Measurements from ENCODE around the gene DESI1. TPM values are rescaled to one million over a fixed set of nuclear protein-coding genes. Genes with fewer than 3 reads are reported as not detected.
"Not testable (repeated sequence)": the region's sequence is repeated elsewhere in the genome, so short reads cannot be mapped to it uniquely, and the experiment has no call there.

The DESI1 gene
- total RNA-seq, 1 experiment from 2014 or later = 30.2 TPM

DNA sequence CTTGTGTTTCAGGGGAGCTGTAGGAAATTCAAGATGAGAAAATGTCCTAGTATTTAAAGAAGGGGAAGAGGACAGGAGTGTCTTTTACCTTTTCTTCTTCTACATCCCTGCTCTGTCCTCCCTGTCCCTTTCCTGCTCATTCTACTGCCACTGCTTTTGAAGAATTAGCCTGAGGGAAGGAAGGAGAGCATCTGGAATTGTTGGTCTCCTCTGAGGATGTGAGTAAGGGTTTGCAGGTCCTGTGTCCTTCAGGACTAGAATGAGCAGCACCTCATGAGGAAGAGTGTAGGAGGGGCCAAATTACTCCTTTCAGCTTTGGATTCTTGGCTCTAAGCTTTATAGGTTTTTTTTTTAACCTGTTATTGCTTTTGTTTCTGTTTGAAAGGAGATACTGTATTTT lies 43.6 kb upstream of the DESI1 start:
- Histone ChIP-seq H4K8ac (replicated peaks; ENCODE audit: insufficient read length, low read depth, low read length) (no peak overlapping the region), H3K4ac (ENCODE audit: low read depth, low read length) (no peak overlapping the region), H3K18ac (ENCODE audit: insufficient read length, low read depth, low read length) (no peak overlapping the region), H2AFZ (ENCODE audit: low read length) (no peak overlapping the region), H3K9ac (ENCODE audit: extremely low read depth, insufficient read length, low read length) (no peak overlapping the region), H3T11ph (ENCODE audit: low read length) (no peak overlapping the region), H2BK5ac (ENCODE audit: insufficient read length, low read length) (no peak overlapping the region), H3K27ac (ENCODE audit: insufficient read length, low read depth, low read length) (no peak overlapping the region), H3K23me2 (ENCODE audit: insufficient read length, low read depth, low read length, poor library complexity, severe bottlenecking) (no peaks in the 10 kb centered on the region), H2BK120ac (ENCODE audit: low read depth, low read length, poor library complexity, severe bottlenecking) (no peak overlapping the region), H3K23ac (ENCODE audit: insufficient read length, low read depth, low read length) (no peak overlapping the region), H3K27me3 (ENCODE audit: insufficient read depth, low read length) (no peaks in the 10 kb centered on the region), H4K5ac (ENCODE audit: insufficient read length, low read depth, low read length) (no peak overlapping the region), H2BK12ac (ENCODE audit: insufficient read length, low read depth, low read length) (no peak overlapping the region), H3K9me3 (ENCODE audit: control insufficient read depth, low read depth, low read length) (no peaks in the 10 kb centered on the region), H2BK20ac (ENCODE audit: low read depth, low read length, poor library complexity, severe bottlenecking) (no peak overlapping the region), H2AK5ac (ENCODE audit: insufficient read length, low read length) (no peak overlapping the region), H3K79me2 (ENCODE audit: insufficient read depth, low read length) (no peaks in the 10 kb centered on the region), H3K4me2 (ENCODE audit: insufficient read depth, insufficient read length, low read length) (no peak overlapping the region), H2BK15ac (ENCODE audit: low read depth, low read length) (no peak overlapping the region), H3K56ac (ENCODE audit: insufficient read length, low read depth, low read length) (no peak overlapping the region), H4K91ac (ENCODE audit: insufficient read length, low read depth, low read length) (no peak overlapping the region), H4K20me1 (ENCODE audit: control insufficient read depth, insufficient read depth, insufficient read length) (no peaks in the 10 kb centered on the region), H3K79me1 (ENCODE audit: insufficient read depth, low read depth, low read length, poor library complexity, severe bottlenecking) (no peaks in the 10 kb centered on the region), H3K4me1 (ENCODE audit: insufficient read depth, low read length) (no peaks in the 10 kb centered on the region), H3K14ac (ENCODE audit: insufficient read depth, low read length) (no peak overlapping the region)
- Mint-ChIP-seq H3K4me1 (peaks cover 10 to 11% of the 10 kb centered on the region in 2 experiments), H3K27ac (peak overlapping the region in 1 of 3 experiments; percentile 42; a peak in 2 of 7 replicates), H3K27me3 (ENCODE audit: low read depth) (no peaks in the 10 kb centered on the region), H3K4me3 (no peak overlapping the region), H3K9me3 (no peaks in the 10 kb centered on the region), H3K36me3 (ENCODE audit: insufficient read depth in 1 of 3, low read depth in 3 of 3) (peaks cover 23 to 54% (median 41%) of the 10 kb centered on the region in 3 experiments)
- TF ChIP-seq, protein P1, sequence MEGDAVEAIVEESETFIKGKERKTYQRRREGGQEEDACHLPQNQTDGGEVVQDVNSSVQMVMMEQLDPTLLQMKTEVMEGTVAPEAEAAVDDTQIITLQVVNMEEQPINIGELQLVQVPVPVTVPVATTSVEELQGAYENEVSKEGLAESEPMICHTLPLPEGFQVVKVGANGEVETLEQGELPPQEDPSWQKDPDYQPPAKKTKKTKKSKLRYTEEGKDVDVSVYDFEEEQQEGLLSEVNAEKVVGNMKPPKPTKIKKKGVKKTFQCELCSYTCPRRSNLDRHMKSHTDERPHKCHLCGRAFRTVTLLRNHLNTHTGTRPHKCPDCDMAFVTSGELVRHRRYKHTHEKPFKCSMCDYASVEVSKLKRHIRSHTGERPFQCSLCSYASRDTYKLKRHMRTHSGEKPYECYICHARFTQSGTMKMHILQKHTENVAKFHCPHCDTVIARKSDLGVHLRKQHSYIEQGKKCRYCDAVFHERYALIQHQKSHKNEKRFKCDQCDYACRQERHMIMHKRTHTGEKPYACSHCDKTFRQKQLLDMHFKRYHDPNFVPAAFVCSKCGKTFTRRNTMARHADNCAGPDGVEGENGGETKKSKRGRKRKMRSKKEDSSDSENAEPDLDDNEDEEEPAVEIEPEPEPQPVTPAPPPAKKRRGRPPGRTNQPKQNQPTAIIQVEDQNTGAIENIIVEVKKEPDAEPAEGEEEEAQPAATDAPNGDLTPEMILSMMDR (conservative IDR thresholded peaks at IDR 0.05) = no peak
- DNase-seq = no peak

DNA sequence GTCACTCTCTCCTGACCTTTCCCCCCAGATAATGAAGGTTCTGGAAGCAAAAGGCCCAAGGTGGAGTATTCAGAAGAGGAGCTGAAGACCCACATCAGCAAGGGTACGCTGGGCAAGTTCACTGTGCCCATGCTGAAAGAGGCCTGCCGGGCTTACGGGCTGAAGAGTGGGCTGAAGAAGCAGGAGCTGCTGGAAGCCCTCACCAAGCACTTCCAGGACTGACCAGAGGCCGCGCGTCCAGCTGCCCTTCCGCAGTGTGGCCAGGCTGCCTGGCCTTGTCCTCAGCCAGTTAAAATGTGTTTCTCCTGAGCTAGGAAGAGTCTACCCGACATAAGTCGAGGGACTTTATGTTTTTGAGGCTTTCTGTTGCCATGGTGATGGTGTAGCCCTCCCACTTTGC lies 42.8 kb upstream of the DESI1 start:
- not testable (repeated sequence) for H4K8ac ChIP-seq (replicated peaks; ENCODE audit: insufficient read length, low read depth, low read length); H2BK5ac ChIP-seq (ENCODE audit: insufficient read length, low read length); H2AK5ac ChIP-seq (ENCODE audit: insufficient read length, low read length); H3K4ac ChIP-seq (ENCODE audit: low read depth, low read length); H3K4me3 Mint-ChIP-seq; H3K27me3 Mint-ChIP-seq (ENCODE audit: low read depth); H4K20me1 ChIP-seq (ENCODE audit: control insufficient read depth, insufficient read depth, insufficient read length); H3K23me2 ChIP-seq (ENCODE audit: insufficient read length, low read depth, low read length, poor library complexity, severe bottlenecking); H3K9me3 Mint-ChIP-seq; H3K4me1 ChIP-seq (ENCODE audit: insufficient read depth, low read length); H3K18ac ChIP-seq (ENCODE audit: insufficient read length, low read depth, low read length); H2BK12ac ChIP-seq (ENCODE audit: insufficient read length, low read depth, low read length); H3K23ac ChIP-seq (ENCODE audit: insufficient read length, low read depth, low read length); H4K5ac ChIP-seq (ENCODE audit: insufficient read length, low read depth, low read length); H2BK20ac ChIP-seq (ENCODE audit: low read depth, low read length, poor library complexity, severe bottlenecking); H2BK120ac ChIP-seq (ENCODE audit: low read depth, low read length, poor library complexity, severe bottlenecking); H3T11ph ChIP-seq (ENCODE audit: low read length); H3K79me2 ChIP-seq (ENCODE audit: insufficient read depth, low read length); H2AFZ ChIP-seq (ENCODE audit: low read length); H3K79me1 ChIP-seq (ENCODE audit: insufficient read depth, low read depth, low read length, poor library complexity, severe bottlenecking); H3K4me1 Mint-ChIP-seq; H3K27me3 ChIP-seq (ENCODE audit: insufficient read depth, low read length); H3K9me3 ChIP-seq (ENCODE audit: control insufficient read depth, low read depth, low read length); H3K27ac ChIP-seq (ENCODE audit: insufficient read length, low read depth, low read length); H3K4me2 ChIP-seq (ENCODE audit: insufficient read depth, insufficient read length, low read length); H2BK15ac ChIP-seq (ENCODE audit: low read depth, low read length); DNase-seq; H3K56ac ChIP-seq (ENCODE audit: insufficient read length, low read depth, low read length); H3K9ac ChIP-seq (ENCODE audit: extremely low read depth, insufficient read length, low read length); H4K91ac ChIP-seq (ENCODE audit: insufficient read length, low read depth, low read length); H3K14ac ChIP-seq (ENCODE audit: insufficient read depth, low read length)
- H3K36me3 Mint-ChIP-seq (ENCODE audit: insufficient read depth in 1 of 3, low read depth in 3 of 3) = peaks cover 27 to 63% (median 50%) of the 10 kb centered on the region in 3 experiments
- peak overlapping the region in 1 of 3 experiments; percentile 50; a peak in 1 of 7 replicates for H3K27ac Mint-ChIP-seq
- WGBS (ENCODE audit: extremely low coverage, insufficient read length, low lambda C conversion rate) = no CpG with 5 or more reads among the region's 9 CpGs

All from H9 (cell line).